Nucleus accumbens (tissue), 56 donors: Measurements from ENCODE around the gene GMPPA.
A peak's percentile ranks its signal among the peaks of the same experiment; 100 is the strongest.

Experiments used
- DNase-seq, 56 donors: peaks; one replicate each; lab custom pipeline; 2025; lab: John Stamatoyannopoulos, UW

The GMPPA gene

DNA sequence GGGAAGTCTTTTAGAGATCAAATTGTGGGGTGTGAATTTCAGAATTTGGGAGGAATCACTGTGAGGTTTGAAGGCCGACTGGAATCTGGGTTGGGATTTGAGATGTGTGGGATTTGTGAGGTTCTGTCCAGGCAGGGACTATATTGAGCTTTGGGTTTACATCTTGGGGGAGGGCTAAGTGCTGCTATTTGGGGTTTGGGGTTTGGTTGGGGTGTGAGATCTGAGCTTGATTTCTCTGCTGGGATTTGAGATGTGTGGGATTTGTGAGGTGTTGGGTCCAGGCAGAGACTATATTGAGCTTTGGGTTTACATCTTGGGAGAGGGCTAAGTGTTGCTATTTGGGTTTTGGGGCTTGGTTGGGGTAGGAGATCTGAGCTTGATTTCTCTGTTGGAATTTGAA lies 864 bp downstream of the GMPPA start:
- no peak for DNase-seq

DNA sequence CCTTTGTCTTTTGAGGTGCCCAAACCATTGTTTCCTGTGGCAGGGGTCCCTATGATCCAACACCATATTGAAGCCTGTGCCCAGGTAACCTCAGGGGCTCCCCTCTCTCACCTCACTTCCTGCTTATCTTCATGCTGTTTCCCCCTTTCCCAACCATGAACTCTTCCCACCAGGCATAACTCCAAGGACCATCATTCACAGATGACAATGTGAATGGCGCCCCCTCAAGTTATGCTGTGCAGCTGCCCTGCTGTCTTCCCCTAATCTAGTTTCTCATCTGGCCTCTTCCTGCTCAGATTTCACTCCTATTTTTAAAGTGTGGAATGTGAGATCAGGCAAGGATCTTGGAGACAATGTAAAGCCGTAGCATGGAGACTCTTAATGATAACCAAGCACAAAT lies 1.4 kb downstream of the GMPPA start:
- DNase-seq = no peak

DNA sequence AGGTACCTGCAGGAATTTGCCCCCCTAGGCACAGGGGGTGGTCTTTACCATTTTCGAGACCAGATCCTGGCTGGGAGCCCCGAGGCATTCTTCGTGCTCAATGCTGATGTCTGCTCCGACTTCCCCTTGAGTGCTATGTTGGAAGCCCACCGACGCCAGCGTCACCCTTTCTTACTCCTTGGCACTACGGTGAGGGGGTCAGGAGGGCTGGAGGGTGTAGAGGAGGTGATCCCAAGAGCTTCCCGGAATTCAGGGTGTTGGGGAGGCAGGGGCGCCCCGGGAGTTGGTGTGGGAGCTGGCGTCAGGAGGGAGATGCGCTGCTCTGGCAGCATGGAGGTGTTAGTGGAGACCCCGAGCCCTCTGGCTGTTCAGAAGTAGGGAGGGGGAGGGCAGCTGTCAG lies 3.2 kb downstream of the GMPPA start:
- DNase-seq = no peak

DNA sequence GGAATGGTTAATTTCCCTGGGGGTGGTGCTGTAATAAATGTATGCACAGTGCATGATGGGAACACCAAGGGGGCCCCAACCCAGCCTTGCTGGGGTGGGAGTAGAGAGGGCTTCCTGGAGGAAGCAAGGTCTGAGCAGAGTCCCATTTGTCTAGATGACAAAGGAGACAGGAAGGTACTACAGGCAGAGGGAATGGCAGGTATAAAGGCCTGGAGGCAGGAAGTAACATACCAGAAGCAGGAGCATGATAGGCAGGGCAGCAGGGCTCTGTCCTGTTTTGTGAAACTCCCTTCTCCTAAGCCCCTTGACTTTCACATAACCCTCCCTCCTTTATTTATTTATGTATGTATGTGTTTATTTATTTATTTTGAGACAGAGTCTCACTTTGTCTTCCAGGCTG lies 3.9 kb downstream of the GMPPA start:
- no peak for DNase-seq

DNA sequence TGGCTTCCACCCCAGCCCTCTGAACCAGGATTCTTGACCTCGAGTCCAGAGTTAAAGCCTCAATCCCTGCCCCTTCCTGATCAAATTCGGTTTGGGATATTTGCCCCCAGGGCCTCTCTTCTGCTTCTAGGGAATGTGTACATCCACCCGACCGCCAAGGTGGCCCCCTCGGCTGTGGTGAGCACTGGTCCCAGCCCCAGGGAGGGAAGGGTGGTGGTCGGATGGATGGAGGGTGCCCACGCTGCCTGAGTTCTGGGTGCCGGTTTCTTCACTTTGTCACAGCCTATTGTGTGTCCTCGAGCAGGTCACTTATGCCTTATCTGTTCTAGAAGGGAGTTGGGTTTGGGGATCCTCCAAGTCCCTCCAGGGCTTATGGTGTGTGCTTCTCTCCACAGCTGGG lies 6.9 kb downstream of the GMPPA start:
- DNase-seq = no peak

DNA sequence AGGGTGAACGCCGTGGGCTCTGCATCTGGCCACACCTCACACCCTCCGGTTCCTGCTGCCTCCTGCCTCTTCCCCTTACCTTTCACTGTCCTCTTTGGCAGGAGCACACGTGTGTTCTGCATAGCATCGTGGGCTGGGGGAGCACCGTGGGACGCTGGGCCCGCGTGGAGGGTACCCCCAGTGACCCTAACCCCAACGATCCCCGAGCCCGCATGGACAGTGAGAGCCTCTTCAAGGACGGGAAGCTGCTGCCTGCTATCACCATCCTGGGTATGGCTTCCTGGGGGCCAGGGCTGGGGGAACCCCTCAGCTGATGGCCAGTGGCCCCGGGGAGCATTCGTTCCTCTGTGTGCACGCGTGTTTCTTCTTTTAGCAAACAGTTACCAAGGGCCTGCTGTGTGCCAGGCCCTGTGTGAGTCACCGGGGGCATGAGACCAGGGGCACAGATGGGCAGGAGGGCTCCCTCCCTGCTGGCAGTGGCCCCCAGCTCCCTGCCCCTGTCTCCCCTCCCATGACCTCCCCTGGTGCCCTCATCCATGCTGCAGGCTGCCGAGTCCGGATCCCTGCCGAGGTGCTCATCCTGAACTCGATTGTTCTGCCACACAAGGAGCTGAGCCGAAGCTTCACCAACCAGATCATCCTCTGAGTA lies 7.6 kb downstream of the GMPPA start:
- no peak for DNase-seq

DNA sequence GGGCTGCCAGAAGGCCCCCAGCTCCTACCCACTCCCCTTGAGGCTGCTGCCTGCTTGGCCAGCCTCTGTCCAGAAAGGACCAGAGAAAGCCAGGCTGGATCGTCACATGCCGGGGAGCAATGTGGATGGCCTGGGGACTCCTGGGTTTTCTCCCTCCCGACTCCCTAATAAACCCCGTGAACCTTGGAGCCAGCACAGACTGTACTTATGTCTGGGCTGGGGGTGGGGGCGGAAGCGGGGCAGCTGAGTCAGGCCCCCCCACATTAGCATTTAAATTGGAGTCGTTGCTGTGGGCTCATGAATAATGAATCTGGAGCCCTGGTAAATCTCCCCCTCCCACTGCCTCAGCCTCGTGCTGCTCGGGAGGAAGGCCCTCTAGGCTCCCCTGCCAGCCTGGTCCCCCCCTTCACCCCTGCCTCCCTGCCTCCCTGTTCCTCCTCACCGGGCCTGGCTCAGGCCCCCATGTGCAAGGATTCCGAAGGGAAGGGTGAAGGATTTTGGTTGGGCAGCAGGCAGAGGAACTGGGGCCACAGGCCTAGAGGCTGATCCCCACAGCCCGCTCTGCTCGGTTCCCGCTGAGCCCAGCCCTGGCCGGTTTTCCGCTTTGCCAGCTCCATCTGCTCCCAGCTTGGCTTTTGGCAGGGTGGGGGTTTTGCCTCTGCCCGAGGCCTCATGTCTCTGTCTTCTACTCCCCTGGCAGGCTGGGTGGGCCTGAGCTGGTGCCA lies 8.3 kb downstream of the GMPPA start:
- peak in 4 of 56 donors; percentile 13 to 24 (median 20) for DNase-seq

DNA sequence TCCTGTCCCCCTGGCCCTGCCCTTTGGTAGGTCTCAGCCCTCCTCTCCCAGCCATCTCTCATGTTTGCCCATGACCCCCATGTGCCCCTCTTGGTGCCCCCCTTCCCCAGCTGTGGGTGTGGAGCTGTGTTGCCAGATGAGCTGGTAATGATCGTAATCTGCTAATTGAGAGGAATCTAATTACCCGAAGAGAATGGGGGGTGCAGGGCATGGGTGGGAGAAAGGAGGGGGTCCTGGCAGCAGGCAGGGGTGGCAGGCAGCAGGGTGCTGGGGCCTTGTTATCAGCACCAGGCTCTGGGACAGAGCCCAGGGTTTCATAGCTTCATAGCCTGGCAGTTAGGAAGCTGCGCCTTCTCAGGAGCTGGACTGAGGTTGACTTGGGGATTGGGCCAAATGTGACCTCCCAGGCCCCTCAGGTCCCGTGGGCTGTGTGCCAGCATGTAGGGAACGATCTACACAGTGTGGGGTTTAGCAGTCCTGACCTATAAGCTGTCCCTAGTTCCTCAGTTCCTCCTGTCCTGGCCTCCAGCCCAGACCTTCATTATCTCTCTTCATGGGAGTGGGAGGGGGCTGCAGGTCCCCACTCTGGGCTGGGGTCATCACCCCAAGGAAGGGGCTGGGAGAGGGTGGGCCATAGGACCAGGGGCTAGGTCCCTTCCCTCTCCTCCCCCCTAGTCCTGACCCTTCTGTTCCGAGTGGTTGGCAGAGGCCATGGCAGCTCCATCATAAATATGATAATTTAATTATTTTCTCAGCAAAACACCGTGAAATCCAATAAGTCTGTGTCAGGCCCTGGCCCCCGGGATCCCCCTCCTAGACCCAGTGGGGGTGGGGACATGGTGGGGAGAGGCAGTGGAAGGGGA lies 9.1 kb downstream of the GMPPA start:
- no peak for DNase-seq

DNA sequence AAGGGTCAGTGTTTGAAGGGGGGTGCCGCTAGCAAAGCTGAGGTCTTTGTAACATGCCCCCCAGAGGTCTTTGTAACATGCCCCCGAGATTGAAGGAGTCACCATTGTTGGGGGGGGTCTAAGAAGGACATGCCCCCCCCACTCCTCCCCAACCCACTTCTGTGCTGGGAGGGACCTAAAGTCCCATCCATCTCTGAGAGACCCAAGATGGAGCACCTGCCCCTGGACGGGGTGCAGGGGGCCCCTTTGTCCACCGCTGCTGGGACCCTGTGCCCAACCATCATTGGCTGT lies 9.7 kb downstream of the GMPPA start:
- no peak for DNase-seq

DNA sequence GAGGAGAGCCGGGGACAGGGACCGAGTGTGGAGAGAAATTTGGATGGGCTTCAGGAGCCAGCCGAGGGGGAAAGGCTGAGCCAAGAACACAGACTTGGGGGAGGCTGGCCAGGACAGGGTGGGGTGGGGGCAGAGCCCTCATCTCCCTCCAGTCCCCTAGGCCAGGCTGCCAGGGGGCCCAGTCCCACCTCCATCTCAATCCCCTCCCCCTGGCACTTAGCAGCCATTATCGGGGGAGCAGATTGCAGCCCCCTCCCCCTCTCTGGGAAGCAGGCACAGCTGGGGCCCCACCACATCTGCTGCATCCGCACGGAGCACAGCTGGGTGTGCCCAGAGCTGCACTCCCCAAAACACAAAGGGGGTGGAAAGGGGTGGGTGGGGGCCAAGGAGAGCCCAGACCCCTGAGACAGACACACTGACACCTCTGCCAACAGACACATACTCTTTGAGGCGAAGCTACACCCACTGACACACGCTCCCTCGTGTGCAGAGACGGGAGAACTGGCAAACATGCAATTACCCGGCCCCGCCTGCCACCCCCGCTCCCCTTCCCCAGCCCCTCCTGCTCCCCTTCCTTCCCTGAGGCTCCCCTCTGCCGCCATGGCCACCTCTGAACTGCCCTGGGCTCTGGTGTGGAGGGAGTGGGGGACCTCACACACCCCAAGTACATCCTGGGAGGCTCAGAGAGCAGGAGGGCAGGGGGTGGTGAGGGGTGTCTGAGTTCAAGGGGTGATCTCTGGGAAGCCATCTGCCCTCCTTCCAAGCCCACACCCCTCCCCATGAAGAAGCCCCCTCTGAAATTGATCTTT lies 10.5 kb downstream of the GMPPA start:
- peak in 7 of 56 donors; percentile 22 to 71 (median 31) for DNase-seq

DNA sequence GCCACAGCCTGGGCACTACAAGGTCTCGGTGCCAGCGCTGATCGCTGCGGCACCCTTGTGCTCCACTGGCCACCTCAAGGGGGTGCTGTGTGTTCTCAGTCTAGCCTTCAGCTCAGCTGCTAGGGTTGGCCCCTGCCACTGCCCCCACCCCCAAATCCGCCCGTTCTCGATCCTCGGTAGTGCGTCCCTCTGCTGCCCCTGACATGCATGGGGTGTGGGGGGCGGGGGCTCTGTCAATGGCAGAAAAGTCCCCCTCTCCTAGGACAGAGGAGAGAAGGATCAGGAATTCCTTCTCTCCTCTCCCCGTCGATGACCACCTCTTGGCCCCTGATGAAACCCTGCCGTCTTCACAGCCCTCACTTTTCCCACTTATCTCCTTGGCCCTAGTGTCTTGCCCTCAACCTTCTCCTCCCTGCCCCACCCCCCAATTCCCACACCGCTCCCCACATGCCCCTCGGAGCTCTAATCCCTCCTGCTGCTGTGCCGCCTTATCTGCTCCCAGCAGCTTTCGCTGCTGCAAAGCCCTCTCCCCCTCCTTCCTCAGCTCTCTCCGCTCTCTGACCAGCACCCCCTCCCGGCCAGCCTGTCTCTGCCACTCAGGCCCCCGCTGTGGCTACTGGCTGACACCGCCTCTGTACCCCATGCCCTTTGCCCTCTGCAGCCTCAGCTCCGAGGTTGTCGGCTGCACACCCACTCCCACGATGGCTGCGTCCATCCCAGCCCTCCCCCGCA lies 11.3 kb downstream of the GMPPA start:
- peak in 40 of 56 donors; percentile 9 to 69 (median 40) for DNase-seq

DNA sequence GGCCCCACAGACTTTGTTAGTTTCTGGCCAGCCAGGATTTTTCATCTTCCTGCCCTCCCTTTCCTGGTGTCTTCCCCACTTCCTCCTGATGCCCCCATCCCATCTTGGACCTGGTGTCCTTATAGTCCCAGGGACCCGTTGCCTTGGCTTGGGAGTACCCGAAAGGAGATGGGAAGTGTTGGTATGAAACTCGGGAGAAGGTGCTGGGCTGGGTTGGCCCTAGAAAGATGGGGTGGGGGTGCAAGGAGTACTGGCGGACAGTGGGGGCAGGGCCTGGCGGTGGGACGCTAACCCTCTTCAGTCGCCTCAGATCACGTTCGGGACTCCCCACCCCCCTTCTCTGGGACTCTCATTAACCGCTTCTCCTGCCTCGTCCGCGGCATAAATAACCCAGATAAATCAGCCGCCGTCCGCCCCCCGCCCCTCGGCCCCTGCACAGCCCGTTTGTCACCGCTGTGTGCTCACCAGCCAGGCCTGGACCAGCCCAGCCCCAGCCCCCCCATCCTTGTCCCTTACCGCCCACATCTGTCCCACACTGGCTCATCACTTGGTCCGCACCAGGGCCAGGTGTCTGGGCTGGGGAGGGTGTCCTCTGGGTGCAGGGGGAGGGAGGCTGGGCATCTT lies 11.9 kb downstream of the GMPPA start:
- no peak for DNase-seq

DNA sequence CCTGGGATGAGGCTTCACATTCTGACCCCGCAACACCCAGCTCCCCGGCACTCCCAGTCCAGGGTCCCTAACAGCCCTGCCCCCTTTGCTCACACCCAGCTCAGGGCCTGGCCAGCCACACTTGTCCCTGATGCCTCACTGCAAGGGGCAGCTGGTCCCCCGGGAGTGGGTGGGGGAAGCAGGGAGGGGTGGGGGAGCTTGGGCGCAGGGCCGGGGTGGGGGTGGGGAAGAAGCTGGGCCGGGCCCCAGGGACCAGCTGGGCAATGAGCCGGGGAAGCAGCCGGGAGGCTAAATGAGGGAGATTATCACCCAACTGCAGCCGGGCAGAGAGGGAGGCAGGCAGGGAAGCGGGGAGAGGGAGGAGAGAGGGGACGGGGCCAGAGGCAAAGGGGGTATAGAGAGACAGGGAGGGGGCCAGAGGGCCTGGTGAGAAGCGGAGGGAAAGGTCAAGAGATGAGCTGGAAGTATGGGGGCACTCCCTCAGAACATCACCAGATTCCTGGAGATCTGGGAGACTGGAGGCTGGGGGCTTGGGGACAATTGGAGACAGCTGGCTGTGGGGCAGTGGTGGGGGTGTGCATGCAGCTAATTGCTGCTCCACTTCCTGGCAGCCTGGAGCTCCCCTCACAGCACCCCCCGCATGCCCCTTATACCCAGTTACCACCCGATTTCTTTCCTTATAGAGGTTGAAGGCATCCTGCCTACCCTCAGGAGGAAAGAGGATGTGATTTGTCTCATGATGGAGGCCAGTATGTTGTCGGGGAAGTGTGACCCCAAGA lies 13.0 kb downstream of the GMPPA start:
- peak in 2 of 56 donors; percentile 6 to 17 for DNase-seq

DNA sequence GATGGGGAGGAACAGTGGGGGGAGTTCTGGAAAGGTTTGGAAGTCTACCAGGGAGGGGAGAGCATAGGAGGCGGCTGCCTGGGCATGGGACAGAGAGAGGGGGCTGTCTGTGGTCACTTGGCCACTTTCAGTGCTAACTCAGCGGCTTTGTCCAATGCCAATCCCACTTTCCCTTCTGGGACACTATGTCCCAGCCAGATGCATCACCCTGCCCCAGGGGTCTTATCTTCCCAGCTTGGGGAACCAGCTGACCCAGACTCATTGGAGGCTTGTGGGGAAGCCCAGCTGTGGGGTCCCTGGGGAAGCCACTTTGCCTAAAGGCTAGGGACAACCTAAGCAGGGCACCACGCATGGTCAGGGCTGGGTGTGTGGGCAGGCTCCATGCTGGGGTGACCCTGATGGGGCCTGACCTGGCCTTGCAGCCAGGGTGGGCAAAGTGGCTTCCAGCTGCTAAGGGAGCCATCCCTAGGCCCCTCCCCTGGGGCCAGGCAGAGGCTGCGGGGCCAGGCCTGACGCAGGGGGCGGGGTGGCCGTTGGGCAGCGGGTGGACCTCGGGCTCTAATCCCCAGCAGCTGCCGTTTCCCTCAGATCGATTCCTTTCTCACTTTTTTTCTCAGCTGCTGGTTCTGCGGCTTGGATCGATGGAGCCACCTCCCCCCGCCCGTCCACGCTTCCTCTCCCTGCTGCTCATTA lies 14.0 kb downstream of the GMPPA start:
- no peak for DNase-seq

DNA sequence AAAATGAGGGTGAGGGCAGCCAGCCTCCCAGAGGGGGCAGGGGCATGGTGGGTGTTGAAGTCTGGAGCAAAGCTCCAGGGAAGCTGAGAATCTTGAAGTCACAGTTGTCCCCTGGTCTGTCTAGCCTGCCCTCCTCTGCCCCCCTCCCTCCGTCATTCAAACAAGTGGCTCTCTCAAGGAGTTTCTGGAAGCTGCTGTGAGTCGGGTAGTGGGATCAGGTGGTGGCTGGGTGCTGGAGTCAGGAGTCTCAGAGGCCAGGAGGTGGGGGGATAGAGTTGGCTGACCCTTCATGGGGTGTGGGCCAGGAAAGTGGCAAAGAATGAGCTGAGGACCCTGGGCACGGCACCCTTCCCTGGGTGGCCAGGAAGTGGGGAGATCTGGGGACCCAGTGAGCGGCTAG lies 15.1 kb downstream of the GMPPA start:
- DNase-seq = peak in 1 of 56 donors; percentile 20

DNA sequence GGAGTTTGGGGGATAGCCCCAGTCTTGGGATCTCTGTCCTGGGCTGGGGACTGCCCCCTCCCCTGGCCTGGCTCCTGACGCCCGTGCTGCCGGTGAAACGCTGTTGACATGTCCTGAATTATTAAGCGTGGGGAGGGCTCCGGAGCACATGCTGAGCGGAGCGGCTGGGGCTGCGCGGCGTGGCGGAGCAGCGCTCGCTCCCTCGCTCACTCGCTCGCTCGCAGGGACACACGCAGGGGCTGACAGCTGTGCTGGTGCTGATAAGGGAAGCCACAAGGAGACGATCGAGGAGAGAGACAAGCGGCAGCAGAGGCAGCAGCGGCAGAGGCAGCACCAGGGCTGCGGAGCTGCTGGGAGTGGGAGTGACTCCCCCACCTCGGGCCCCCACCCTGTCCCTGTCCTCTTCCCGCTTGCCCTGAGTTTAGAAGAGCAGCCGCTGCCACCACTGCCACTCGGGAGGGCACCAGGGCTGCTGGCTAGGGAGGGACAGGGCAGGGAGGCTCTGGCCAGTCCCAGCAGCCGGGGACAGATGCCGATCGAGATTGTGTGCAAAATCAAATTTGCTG lies 15.6 kb downstream of the GMPPA start, which contains the start of gene ASIC4:
Gene ASIC4, plus strand, starts transcription at position 287 of the 566 bp plus-strand sequence. Its CDS starts 243 bp downstream, at position 530.
- peak in 10 of 56 donors; percentile 3 to 39 (median 24) for DNase-seq

DNA sequence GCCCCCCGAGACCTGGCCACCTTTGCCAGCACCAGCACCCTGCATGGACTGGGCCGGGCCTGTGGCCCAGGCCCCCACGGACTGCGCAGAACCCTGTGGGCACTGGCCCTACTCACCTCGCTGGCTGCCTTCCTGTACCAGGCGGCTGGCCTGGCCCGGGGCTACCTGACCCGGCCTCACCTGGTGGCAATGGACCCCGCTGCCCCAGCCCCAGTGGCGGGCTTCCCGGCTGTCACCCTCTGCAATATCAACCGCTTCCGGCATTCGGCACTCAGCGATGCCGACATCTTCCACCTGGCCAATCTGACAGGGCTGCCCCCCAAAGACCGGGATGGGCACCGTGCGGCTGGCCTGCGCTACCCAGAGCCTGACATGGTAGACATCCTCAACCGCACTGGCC lies 16.1 kb downstream of the GMPPA start:
- no peak for DNase-seq
